ENCODE measurements around the gene ZGLP1. TPM values are rescaled to one million over a fixed set of nuclear protein-coding genes. Genes with fewer than 3 reads are reported as not detected.

ZGLP1 gene
- total and polyA plus RNA-seq, 2 of the 13 experiments (the other 11 are each of a cell fraction or from before 2014, with no cell fraction given): 2.4 to 3.0 TPM

GRCh38 chr19:10332965-10333757 lies 23.5 kb upstream of the ZGLP1 start, which contains the start of gene RAVER1 (continued):
- TF ChIP-seq MEIS1 (CRISPR knock-in tag; IDR thresholded peaks at IDR 0.05; ENCODE audit: borderline replicate concordance) (peak; percentile 84; the same call in 1 of the 2 replicates), MAF1 (CRISPR knock-in tag; IDR thresholded peaks at IDR 0.05; ENCODE audit: borderline replicate concordance) (0 out of 2 replicates have a peak, but pooled peaks have one; percentile 77), ZSCAN21 (CRISPR knock-in tag; IDR thresholded peaks at IDR 0.05; ENCODE audit: borderline replicate concordance) (peak; percentile 82; the same call in 1 of the 2 replicates), ZNF557 (CRISPR knock-in tag; IDR thresholded peaks at IDR 0.05) (no peak), EP300 (IDR thresholded peaks at IDR 0.05; ENCODE audit: low read depth in 2 of 2, low read length in 2 of 2) (no peak; a peak in 1 of 4 replicates), EP300 (CRISPR knock-in tag; IDR thresholded peaks at IDR 0.05; ENCODE audit: borderline replicate concordance) (peak; percentile 43; the same call in 1 of the 2 replicates), MZF1 (CRISPR knock-in tag; IDR thresholded peaks at IDR 0.05; ENCODE audit: borderline replicate concordance) (no peak), HNRNPK (IDR thresholded peaks at IDR 0.05; ENCODE audit: low read depth, low read length, poor library complexity, severe bottlenecking) (peak; percentile 87), CCAR2 (optimal IDR thresholded peaks at IDR 0.05; ENCODE audit: low read depth, low read length) (no peak), ZNF660 (CRISPR knock-in tag; IDR thresholded peaks at IDR 0.05; ENCODE audit: borderline replicate concordance, low read depth) (no peak), MTA1 (CRISPR knock-in tag; IDR thresholded peaks at IDR 0.05; ENCODE audit: borderline replicate concordance) (peak; percentile 45; the same call in 1 of the 2 replicates), ARNTL (CRISPR knock-in tag; IDR thresholded peaks at IDR 0.05) (no peak), LBX2 (CRISPR knock-in tag; IDR thresholded peaks at IDR 0.05; ENCODE audit: borderline replicate concordance) (no peak), ZNF75D (CRISPR knock-in tag; IDR thresholded peaks at IDR 0.05; ENCODE audit: borderline replicate concordance) (no peak), LRRFIP1 (CRISPR knock-in tag; conservative IDR thresholded peaks at IDR 0.05) (no peak), FLYWCH1 (CRISPR knock-in tag; IDR thresholded peaks at IDR 0.05) (no peak), SNAPC2 (CRISPR knock-in tag; IDR thresholded peaks at IDR 0.05) (no peak), CBX2 (IDR thresholded peaks at IDR 0.05; ENCODE audit: low read depth, low read length) (no peak), CBX2 (CRISPR knock-in tag; IDR thresholded peaks at IDR 0.05; ENCODE audit: low read depth) (no peak), IRX3 (CRISPR knock-in tag; IDR thresholded peaks at IDR 0.05; ENCODE audit: borderline replicate concordance, low read depth) (no peak), CENPT (CRISPR knock-in tag; IDR thresholded peaks at IDR 0.05; ENCODE audit: low read depth) (no peak; the same call in 1 of the 2 replicates), ZNF446 (CRISPR knock-in tag; IDR thresholded peaks at IDR 0.05) (no peak), ZBTB2 (CRISPR knock-in tag; IDR thresholded peaks at IDR 0.05; ENCODE audit: low read depth) (no peak), ZBTB34 (CRISPR knock-in tag; IDR thresholded peaks at IDR 0.05) (no peak)

Measured in HepG2 (cell line).